H9 (cell line): ENCODE measurements around the gene RALGAPA2. TPM values are rescaled to one million over a fixed set of nuclear protein-coding genes. Genes with fewer than 3 reads are reported as not detected.

ENCODE experiments used
- DNase-seq: peaks from one replicate; pipeline ENCODE4 v3.0.0-alpha.2; 2017
- H2AFZ ChIP-seq: one replicate; pipeline ENCODE4 v1.6.1; 2013; ENCODE audit warnings: mild to moderate bottlenecking, low read length, control low read depth, moderate library complexity
- H2AK5ac ChIP-seq: 2 replicates; pipeline ENCODE4 v1.6.1; 2013; ENCODE audit warnings: low read length, control low read depth, mixed read lengths; ENCODE audit not compliant: insufficient read length
- H2BK120ac ChIP-seq: one replicate; pipeline ENCODE4 v1.6.1; 2013; ENCODE audit warnings: low read depth, mild to moderate bottlenecking, low read length, control low read depth, inconsistent platforms; ENCODE audit not compliant: poor library complexity, severe bottlenecking
- H2BK12ac ChIP-seq: 2 replicates; pipeline ENCODE4 v1.6.1; 2013; ENCODE audit warnings: low read length, control low read depth, mixed read lengths, low read depth; ENCODE audit not compliant: insufficient read length
- H2BK15ac ChIP-seq: 2 replicates; pipeline ENCODE4 v1.6.1; 2013; ENCODE audit warnings: low read depth, low read length, control low read depth
- H2BK20ac ChIP-seq: one replicate; pipeline ENCODE4 v1.6.1; 2013; ENCODE audit warnings: low read depth, mild to moderate bottlenecking, low read length, control low read depth, inconsistent platforms; ENCODE audit not compliant: poor library complexity, severe bottlenecking
- H2BK5ac ChIP-seq: 2 replicates; pipeline ENCODE4 v1.6.1; 2013; ENCODE audit warnings: low read length, control low read depth, mixed read lengths; ENCODE audit not compliant: insufficient read length
- H3K14ac ChIP-seq: 2 replicates; pipeline ENCODE4 v1.6.1; 2013; ENCODE audit warnings: low read length, control low read depth; ENCODE audit not compliant: insufficient read depth
- H3K18ac ChIP-seq: 2 replicates; pipeline ENCODE4 v1.6.1; 2013; ENCODE audit warnings: low read depth, mild to moderate bottlenecking, mixed read lengths, low read length, control low read depth; ENCODE audit not compliant: insufficient read length
- H3K23ac ChIP-seq: 2 replicates; pipeline ENCODE4 v1.6.1; 2013; ENCODE audit warnings: low read length, control low read depth, mixed read lengths, low read depth; ENCODE audit not compliant: insufficient read length
- H3K23me2 ChIP-seq: 2 replicates; pipeline ENCODE4 v1.6.1; 2013; ENCODE audit warnings: low read depth, mild to moderate bottlenecking, mixed read lengths, low read length, control low read depth; ENCODE audit not compliant: insufficient read length, poor library complexity, severe bottlenecking
- H3K27ac ChIP-seq: 2 replicates; pipeline ENCODE4 v1.5.1; 2013; ENCODE audit warnings: low read length, control low read depth, mixed read lengths, low read depth; ENCODE audit not compliant: insufficient read length
- H3K27me3 ChIP-seq: 2 replicates; pipeline ENCODE4 v1.6.1; 2013; ENCODE audit warnings: low read length, control low read depth, inconsistent platforms; ENCODE audit not compliant: insufficient read depth
- H3K4ac ChIP-seq: 2 replicates; pipeline ENCODE4 v1.6.1; 2013; ENCODE audit warnings: low read depth, mild to moderate bottlenecking, control low read depth, inconsistent platforms, low read length, moderate library complexity
- H3K4me1 ChIP-seq: 2 replicates; pipeline ENCODE4 v1.6.1; 2013; ENCODE audit warnings: low read length, control low read depth, inconsistent platforms; ENCODE audit not compliant: insufficient read depth
- H3K4me2 ChIP-seq: 2 replicates; pipeline ENCODE4 v1.6.1; 2013; ENCODE audit warnings: low read length, control low read depth, mixed read lengths; ENCODE audit not compliant: insufficient read length, insufficient read depth
- H3K56ac ChIP-seq: 2 replicates; pipeline ENCODE4 v1.6.1; 2013; ENCODE audit warnings: low read depth, mild to moderate bottlenecking, mixed read lengths, low read length, control low read depth; ENCODE audit not compliant: insufficient read length
- H3K79me1 ChIP-seq: 2 replicates; pipeline ENCODE4 v1.6.1; 2013; ENCODE audit warnings: low read depth, mild to moderate bottlenecking, moderate library complexity, low read length, control low read depth, inconsistent platforms; ENCODE audit not compliant: insufficient read depth, poor library complexity, severe bottlenecking
- H3K79me2 ChIP-seq: 2 replicates; pipeline ENCODE4 v1.6.1; 2013; ENCODE audit warnings: low read length, control low read depth, inconsistent platforms; ENCODE audit not compliant: insufficient read depth
- H3K9ac ChIP-seq: 2 replicates; pipeline ENCODE4 v1.6.1; 2013; ENCODE audit warnings: low read length, control low read depth, mixed read lengths; ENCODE audit not compliant: insufficient read length; ENCODE audit errors: extremely low read depth
- H3K9me3 ChIP-seq: one replicate; pipeline ENCODE4 v1.6.1; 2013; ENCODE audit warnings: low read depth, low read length, inconsistent platforms; ENCODE audit not compliant: control insufficient read depth
- H3T11ph ChIP-seq: one replicate; pipeline ENCODE4 v1.6.1; 2013; ENCODE audit warnings: mild to moderate bottlenecking, low read length, control low read depth, inconsistent platforms
- H4K20me1 ChIP-seq: one replicate; pipeline ENCODE4 v1.6.1; 2013; ENCODE audit not compliant: control insufficient read depth, insufficient read length, insufficient read depth
- H4K5ac ChIP-seq: 2 replicates; pipeline ENCODE4 v1.6.1; 2013; ENCODE audit warnings: low read depth, mild to moderate bottlenecking, mixed read lengths, low read length, control low read depth; ENCODE audit not compliant: insufficient read length
- H4K8ac ChIP-seq: replicated peaks from 2 replicates; pipeline ENCODE4 v1.6.1; 2013; ENCODE audit warnings: low read length, control low read depth, mixed read lengths, low read depth; ENCODE audit not compliant: insufficient read length
- H4K91ac ChIP-seq: 2 replicates; pipeline ENCODE4 v1.6.1; 2013; ENCODE audit warnings: low read depth, mild to moderate bottlenecking, moderate library complexity, mixed read lengths, low read length, control low read depth; ENCODE audit not compliant: insufficient read length
- H3K27ac Mint-ChIP-seq, 3 experiments: 2 replicates in 2 of 3; 3 replicates in 1 of 3; pipeline ENCODE4 v1.8.0; 2020 to 2021; ENCODE audit warnings: mixed read lengths in 3 of 3, mild to moderate bottlenecking in 1 of 3, moderate library complexity in 1 of 3
- H3K27me3 Mint-ChIP-seq: 2 replicates; pipeline ENCODE4 v1.8.0; 2021; ENCODE audit warnings: low read depth, mild to moderate bottlenecking, moderate library complexity, mixed read lengths
- H3K36me3 Mint-ChIP-seq, 3 experiments: 2 replicates in 2 of 3; 3 replicates in 1 of 3; pipeline ENCODE4 v1.8.0; 2020 to 2021; ENCODE audit warnings: low read depth in 3 of 3, mixed read lengths in 3 of 3; ENCODE audit not compliant: insufficient read depth in 1 of 3
- H3K4me1 Mint-ChIP-seq, 2 experiments: 2 replicates each; pipeline ENCODE4 v1.8.0; 2020; ENCODE audit warnings: mixed read lengths in 2 of 2
- H3K4me3 Mint-ChIP-seq, 2 experiments: 2 replicates in 1 of 2; 3 replicates in 1 of 2; pipeline ENCODE4 v1.8.0; 2020 to 2021; ENCODE audit warnings: mild to moderate bottlenecking in 2 of 2, mixed read lengths in 2 of 2, moderate library complexity in 1 of 2
- H3K9me3 Mint-ChIP-seq, 2 experiments: 2 replicates in 1 of 2; 3 replicates in 1 of 2; pipeline ENCODE4 v1.8.0; 2020; ENCODE audit warnings: mild to moderate bottlenecking in 2 of 2, mixed read lengths in 2 of 2, moderate library complexity in 1 of 2
- WGBS: extraction: QIAGEN DNeasy Blood & Tissue Kit; methylation state at CpG from one replicate; pipeline ENCODE4 v1.1.7; 2013; ENCODE audit warnings: missing lambda C conversion rate, low lambda C conversion rate, mixed read lengths; ENCODE audit not compliant: insufficient read length; ENCODE audit errors: extremely low coverage; 5-methylcytosine and 5-hydroxymethylcytosine counted together
- total RNA-seq: library from RNA; stranded (reverse); gene quantifications from 2 replicates; pipeline ENCODE4 v1.2.1, GENCODE V29; 2021
- TF ChIP-seq, protein P1 (sequence below): fragments of 200-600 bp; sonication (generic); conservative IDR thresholded peaks from 3 replicates; pipeline ENCODE4 v1.8.0; 2021; ENCODE audit warnings: antibody characterized with exemption, mild to moderate bottlenecking

RALGAPA2 gene
- total RNA-seq, 1 experiment from 2014 or later, result 16.6 TPM

DNA sequence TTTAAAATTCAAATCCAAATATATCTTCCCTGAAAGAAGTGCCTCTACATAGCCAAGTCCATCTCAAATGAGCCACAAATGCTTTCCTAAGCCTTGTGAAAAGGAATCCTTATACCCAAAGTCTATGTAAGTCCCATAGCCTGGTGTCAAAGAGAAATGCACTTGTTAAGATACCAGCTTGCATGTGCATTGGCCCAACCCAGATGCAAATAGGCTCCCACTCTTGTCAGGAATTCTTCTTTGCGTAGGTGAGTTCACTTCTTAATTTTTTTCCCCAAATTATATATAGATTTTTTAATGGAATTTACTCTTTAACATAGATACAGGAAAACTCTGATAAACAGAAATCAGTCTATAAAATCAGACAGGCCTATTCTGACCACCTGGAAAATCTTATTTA lies 105.6 kb downstream of the RALGAPA2 start:
- H4K20me1 ChIP-seq, result no peaks in the 10 kb centered on the region
- H2AK5ac ChIP-seq, result no peak overlapping the region
- no peaks in the 10 kb centered on the region for H3K9me3 ChIP-seq
- no peak overlapping the region for H3K9ac ChIP-seq
- no peak overlapping the region for H3K14ac ChIP-seq
- no peak overlapping the region for H2BK15ac ChIP-seq
- no peak overlapping the region for H2BK120ac ChIP-seq
- H3K79me1 ChIP-seq, result no peaks in the 10 kb centered on the region
- H2BK12ac ChIP-seq, result no peak overlapping the region
- no peak overlapping the region for H4K5ac ChIP-seq
- H3K27ac ChIP-seq, result no peak overlapping the region
- no peak for DNase-seq
- H3K9me3 Mint-ChIP-seq, result no peaks in the 10 kb centered on the region
- no CpG with 5 or more reads among the region's 1 CpG for WGBS
- no peak overlapping the region for H4K91ac ChIP-seq
- no peak overlapping the region for H3K23ac ChIP-seq
- no peaks in the 10 kb centered on the region for H3K4me1 Mint-ChIP-seq
- H3K18ac ChIP-seq, result no peak overlapping the region
- no peak overlapping the region for H3K4me2 ChIP-seq
- no peaks in the 10 kb centered on the region for H3K4me1 ChIP-seq
- no peak overlapping the region for H3K4ac ChIP-seq
- TF ChIP-seq, protein P1, sequence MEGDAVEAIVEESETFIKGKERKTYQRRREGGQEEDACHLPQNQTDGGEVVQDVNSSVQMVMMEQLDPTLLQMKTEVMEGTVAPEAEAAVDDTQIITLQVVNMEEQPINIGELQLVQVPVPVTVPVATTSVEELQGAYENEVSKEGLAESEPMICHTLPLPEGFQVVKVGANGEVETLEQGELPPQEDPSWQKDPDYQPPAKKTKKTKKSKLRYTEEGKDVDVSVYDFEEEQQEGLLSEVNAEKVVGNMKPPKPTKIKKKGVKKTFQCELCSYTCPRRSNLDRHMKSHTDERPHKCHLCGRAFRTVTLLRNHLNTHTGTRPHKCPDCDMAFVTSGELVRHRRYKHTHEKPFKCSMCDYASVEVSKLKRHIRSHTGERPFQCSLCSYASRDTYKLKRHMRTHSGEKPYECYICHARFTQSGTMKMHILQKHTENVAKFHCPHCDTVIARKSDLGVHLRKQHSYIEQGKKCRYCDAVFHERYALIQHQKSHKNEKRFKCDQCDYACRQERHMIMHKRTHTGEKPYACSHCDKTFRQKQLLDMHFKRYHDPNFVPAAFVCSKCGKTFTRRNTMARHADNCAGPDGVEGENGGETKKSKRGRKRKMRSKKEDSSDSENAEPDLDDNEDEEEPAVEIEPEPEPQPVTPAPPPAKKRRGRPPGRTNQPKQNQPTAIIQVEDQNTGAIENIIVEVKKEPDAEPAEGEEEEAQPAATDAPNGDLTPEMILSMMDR, result no peak
- no peak overlapping the region for H2AFZ ChIP-seq
- H3K23me2 ChIP-seq, result no peaks in the 10 kb centered on the region
- H3K27me3 Mint-ChIP-seq, result no peaks in the 10 kb centered on the region
- H2BK20ac ChIP-seq, result no peak overlapping the region
- H3K27me3 ChIP-seq, result no peaks in the 10 kb centered on the region
- H3K4me3 Mint-ChIP-seq, result no peak overlapping the region
- H3K36me3 Mint-ChIP-seq, result peaks cover 0 to 4% (median 0%) of the 10 kb centered on the region in 3 experiments; a peak in 1 of 7 replicates
- H3K56ac ChIP-seq, result no peak overlapping the region
- H3K27ac Mint-ChIP-seq, result no peak overlapping the region
- no peaks in the 10 kb centered on the region for H3K79me2 ChIP-seq
- no peak overlapping the region for H3T11ph ChIP-seq
- no peak overlapping the region for H4K8ac ChIP-seq
- no peak overlapping the region for H2BK5ac ChIP-seq
